Prostate gland (tissue), 2 donors: ENCODE results near the gene ERBB2.

Source experiments
- POLR2A ChIP-seq: fragments of 450-650 bp; IDR thresholded peaks from one replicate; pipeline ENCODE4 v1.6.1; 2016; ENCODE audit warnings: antibody characterized with exemption, mild to moderate bottlenecking
- TF ChIP-seq, protein P1 (sequence below), 4 experiments: fragments of 200-600 bp in 2 of 4; fragments of 450-650 bp in 2 of 4; sonication (generic) in 2 of 4; IDR thresholded peaks; 1 replicate in 3 of 4; 2 replicates in 1 of 4; pipeline ENCODE4 v1.5.1; 2016 to 2019; ENCODE audit warnings: antibody characterized with exemption in 4 of 4, mild to moderate bottlenecking in 2 of 4, moderate library complexity in 2 of 4

DNA sequence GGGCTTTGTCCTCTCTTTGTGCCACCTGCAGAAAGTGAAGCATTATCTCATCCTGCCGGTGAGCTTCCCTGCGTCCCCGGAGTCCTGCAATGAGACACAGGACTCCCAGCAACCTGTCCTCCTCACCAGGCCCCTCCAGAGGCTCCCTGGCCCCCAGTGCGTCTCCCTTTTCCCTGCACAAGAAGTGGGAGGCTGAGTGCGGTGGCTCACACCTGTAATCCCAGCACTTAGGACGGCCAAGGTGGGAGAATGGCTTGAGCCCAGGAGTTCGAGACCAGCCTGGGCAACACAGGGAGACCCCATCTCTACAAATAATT, 46.2 kb downstream of the ERBB2 start:
- TF ChIP-seq, protein P1, sequence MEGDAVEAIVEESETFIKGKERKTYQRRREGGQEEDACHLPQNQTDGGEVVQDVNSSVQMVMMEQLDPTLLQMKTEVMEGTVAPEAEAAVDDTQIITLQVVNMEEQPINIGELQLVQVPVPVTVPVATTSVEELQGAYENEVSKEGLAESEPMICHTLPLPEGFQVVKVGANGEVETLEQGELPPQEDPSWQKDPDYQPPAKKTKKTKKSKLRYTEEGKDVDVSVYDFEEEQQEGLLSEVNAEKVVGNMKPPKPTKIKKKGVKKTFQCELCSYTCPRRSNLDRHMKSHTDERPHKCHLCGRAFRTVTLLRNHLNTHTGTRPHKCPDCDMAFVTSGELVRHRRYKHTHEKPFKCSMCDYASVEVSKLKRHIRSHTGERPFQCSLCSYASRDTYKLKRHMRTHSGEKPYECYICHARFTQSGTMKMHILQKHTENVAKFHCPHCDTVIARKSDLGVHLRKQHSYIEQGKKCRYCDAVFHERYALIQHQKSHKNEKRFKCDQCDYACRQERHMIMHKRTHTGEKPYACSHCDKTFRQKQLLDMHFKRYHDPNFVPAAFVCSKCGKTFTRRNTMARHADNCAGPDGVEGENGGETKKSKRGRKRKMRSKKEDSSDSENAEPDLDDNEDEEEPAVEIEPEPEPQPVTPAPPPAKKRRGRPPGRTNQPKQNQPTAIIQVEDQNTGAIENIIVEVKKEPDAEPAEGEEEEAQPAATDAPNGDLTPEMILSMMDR (IDR thresholded peaks at IDR 0.05): no peak
- no peak for TF ChIP-seq POLR2A
